GM21619 (cell line): Measurements from ENCODE around the gene POLL.

Experiments
- ATAC-seq: cut with Tn5 transposase; IDR thresholded peaks from one replicate; pipeline ENCODE4 v1.9.1; 2021; ENCODE audit not compliant: unreplicated experiment

Gene POLL

DNA sequence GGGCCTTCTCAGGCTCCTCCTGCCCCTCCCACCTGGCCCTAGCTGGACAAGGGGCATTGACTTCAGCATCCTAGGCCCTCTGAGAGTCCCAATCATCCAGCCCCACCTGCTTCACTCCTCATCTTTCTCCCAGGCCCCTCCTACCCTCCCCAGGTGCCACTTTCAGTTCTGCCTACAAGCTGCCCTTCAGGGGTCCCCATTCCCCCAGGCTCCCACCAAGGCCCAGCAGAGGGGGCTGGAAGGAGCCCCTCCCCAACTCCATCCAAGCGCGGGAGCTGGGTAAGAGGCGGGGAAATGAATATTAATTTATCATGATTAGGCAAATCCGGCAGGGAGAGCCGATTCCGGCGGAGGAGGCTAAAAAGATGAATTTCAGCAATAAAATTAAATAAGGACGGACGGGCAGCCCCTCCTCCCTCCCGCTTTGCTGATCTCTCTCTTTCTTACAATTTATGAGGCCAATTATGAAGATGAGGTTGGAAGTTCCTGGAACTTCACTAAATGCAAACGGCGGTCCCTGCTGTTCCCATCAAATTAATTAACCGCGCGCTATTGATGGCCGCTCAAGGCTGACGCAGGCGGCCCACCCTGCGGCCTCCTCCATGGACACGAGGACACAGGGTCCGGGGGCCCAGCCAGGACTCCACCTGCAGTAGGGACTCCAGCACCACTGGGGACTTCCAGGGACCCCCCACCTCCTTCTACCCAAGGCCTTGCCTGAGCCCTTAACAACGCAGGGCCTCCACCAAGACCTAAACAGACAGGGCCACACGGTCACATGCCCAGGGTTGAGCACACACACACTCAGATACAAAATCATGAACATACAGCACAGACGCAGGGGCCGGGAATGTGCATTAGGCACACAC lies 13.9 kb downstream of the POLL start:
- no peak for ATAC-seq

DNA sequence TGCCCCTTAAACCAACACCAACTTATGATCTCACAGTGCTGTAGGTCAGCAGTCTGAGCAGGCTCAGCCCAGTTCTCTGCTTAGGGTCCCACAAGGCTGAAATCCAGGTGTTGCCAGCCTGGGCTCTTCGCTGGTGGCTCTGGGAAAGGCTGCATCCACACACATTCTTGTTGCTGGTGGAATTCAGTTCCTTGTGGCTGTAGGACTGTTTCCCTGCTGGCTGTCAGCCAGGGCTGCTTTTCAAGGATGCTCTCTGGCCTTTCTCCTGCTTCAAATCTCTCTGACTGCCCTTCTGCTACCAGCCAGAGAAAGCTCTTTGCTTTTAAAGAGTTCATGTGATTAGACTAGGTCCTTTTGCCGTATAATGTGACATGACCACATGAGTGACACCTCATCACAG lies 15.3 kb downstream of the POLL start:
- ATAC-seq = no peak

DNA sequence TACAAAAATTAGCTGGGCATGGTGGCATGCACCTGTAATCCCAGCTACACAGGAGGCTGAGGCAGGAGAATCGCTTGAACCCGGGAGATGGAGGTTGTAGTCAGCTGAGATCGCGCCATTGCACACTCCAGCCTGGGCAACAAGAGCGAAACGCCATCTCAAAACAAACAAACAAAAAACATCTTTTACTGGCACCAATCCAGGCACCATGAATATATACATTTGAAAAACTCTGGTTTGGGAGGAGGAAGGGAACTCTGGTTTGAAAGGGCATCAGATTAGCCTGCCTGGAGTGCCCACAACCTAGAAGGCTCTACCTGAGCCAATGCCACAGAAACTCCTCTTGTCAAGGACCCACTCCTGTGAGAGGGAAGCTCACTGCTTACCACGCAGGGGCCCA lies 15.9 kb downstream of the POLL start:
- no peak for ATAC-seq

DNA sequence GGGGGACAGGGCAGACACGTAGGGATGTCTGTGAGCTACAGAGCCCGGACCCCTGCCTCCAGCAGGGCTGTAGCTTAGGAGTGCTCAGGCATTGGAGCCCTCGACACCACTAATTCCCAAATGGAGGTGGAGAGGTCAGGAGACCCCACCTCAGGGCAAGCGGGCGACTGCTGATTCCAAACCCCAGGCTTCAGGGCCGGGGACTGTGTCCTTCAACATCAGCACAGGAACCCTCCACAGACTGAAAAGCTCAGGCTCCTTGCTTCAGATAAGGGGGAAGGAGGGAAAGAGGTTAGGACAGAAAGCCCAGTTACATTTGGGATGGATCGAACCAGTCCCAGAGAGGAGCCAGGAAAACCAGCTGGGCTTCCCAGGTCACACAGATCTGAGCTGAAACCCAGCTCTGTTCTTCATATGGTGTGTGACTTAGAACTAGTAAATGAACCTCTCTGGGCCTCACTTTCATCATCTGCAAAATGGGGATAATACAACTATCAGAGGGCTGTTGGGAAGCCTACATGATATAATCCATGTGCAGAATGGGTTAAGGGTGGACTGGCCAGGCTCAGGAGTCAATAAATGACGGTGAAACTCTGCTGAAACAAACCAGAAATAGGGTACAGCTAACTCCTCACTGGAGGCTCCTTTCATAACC lies 16.7 kb downstream of the POLL start:
- ATAC-seq = no peak

DNA sequence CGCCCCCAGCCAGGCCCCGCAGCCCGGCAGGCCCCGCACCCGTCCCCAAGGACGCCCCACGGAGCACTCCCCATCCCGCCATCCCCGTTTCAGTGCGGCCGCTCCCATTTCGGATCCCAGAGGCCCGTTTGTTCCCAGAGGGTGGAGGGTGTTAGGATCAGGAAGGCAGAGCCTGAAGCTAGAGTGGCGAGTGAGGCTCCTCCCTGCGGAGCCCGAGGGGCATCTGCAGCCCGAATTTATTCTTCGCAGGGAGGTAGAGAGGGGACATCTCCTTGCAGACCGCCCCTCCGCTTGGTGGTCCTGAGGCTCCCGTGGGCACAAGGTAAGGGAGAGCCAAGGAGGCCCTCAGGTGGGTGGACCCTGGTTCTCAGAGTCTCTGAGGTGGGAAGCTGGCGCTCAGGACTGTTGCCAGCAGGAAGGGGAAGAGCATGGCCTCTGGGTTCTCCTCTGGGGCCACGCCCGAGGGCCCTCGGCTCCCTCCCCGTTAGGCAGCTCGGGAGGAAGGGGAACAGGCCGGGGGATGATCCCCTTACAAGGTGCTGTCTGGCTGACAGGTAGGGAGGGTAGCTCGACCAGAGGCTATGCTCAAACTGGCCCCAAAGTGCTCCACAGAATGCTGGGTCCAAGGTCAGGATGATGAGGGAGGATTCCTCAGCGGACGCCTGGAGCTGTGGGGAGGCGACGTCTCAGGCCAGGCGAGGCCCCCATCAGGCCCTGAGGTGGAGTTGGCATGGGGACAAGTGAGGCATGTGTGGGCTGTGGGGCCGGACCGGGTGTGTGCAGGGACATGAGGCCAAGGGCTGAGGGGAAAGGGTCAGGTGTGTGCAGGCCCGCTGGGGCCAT lies 17.4 kb downstream of the POLL start:
- ATAC-seq = peak; percentile 8

DNA sequence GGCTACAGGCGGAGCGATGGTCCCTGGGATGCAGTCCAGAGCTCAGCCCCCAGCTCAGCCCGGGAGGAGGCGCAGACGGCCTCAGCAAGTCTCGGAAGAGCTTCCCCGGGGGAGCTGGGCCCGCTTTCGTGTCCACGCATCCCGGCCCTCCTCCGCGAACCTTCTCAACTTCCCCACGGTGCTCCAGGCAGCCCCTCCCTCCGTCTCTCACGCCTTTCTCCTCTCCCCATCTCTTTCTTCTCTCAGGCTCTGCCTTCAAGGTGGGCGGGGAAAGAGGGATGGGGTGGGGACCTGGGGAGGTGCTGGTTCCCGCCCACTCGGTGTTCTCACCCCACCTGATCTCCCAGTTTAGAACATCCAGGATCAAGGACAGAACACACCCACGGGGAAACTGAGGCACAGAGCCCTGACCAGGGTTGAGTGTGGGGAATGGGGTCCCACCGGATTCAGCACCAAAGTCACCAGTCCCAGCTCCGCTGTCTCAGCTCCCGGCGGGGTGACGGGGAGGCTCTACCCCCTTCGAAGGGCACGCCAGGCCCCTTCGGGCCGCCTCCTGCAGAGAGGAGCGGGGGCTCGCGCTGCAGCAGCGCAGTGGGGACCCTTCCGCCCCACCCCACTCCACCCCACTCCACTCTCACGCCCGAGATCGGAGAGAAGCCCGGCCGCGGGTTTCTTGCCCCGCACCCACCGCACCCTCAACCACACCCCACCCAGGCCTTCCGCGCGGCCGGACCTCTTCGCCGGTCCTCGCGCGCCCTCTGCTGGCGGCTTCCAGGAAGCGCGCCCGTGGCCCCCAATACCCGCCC lies 18.2 kb downstream of the POLL start:
- ATAC-seq = peak; percentile 59

DNA sequence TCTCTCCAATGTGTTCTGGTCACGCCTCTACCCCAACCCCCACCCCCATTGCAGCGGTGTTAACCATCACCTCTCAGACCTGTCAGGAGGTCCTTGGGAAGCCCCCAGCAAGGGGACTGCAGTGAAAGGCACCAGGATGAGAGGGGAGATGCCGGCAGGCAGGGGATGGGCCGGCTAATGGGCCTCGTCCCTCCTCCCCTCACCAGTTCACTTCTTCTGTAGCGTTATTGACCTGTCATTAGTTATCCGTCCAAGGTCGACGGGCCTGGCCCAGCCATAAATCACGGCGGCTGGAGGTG lies 18.8 kb downstream of the POLL start:
- ATAC-seq = no peak

DNA sequence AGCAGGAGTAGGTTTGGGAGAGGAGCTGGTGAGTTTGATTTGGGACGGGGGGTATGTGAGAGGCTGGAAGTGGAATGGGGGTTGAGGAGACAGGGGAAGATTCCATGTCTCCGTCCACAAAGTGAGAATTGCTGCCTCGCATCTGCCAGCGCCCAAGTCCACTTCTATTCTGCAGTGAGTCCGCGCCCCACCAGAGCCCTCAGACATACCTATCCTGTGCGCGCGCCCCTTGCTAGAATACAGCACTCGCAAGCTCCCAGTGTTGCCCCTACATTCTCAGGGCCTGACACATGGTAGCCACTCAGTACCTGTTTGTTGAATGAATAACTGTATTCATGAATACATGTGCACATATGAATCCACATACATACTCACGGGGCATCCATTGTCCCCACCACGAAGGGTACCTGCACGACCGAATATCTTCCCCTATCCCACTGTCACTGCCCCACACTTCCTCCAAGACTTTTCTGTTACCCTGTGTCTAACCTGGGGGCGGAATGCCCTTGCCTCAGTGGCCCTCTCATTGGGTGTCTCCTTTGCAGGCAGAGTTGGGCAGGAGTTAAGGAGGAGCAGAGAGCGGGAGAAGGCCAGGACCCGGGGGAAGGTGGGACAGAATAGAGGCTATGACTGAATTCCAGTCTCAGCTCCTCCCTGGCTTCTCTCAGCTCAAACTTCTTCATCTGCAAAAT lies 19.9 kb downstream of the POLL start:
- ATAC-seq = no peak

DNA sequence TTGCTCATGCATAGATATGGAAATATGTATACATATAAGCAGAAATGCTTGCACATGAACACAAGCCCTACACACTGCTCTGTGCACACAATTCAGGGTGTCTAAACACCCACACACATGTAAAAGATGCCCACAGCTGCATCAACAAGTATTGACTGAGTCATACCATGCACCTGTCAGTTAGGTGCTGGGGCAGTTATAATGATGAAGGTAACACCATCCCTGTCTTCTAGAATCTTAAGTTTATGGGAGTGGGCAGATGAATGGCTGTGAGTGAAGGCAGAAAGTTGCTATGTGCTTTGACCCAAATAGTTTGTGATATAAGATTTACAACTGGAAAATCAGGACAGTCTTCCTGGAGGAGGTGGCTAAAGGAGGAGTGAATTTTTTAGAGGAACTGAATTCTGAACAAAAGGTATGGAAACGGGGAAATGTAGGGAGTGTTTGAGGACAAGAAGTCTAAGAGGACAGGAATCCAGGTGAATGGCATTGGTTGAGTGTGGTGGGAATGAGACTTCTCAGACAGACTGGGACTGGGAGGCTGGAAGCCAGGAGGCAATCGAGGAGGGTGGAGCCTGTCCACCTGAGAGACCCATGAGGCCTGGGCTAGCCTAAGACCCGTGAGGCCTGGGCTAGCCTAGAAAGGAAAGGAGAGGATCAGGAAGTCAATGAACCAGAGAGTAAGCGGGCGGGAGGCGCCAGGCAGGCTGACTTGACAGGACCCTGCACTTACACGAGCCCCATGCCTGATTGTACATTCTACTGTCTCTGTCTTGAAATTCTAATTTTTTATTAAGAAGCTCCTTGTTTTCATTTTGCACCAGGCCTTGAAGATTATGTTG lies 20.7 kb downstream of the POLL start:
- no peak for ATAC-seq

DNA sequence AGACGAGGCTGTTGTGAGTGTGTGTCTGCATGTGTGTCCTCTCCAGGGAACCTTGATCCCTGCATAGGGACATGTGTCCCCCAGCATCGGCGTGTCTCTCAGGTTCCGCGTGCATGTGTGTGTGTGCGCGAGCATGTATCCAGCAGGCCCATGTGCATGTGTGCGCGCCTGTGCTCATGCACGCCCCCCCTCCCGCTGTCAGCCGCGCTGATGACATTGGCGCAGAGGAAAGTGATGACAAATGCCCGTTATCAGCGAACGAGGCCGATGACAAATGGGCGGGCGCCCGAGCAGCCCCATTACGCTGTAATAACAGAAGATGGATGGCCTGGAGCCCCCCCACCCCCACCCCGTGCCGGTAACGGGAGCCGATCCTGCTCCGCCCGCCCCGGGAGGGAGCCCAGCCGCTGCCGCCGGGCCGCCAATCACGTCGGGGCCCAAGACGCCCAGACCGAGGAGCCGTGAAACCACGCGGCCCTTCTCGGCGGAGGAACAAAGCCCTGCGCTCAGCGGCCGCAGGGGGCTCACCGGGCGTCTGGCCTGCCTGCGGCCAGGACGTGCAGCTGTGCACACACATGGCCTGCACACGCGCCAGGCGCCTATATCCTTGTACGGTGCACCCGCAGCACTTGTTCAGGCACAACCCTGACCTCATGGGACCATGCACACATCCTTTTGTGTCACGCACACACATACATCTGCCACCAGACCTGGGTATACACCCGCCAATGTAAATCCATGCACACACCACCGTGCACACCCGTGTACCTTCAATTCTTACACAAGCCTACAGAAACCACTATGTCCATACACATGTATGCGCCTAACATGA lies 21.5 kb downstream of the POLL start:
- no peak for ATAC-seq

DNA sequence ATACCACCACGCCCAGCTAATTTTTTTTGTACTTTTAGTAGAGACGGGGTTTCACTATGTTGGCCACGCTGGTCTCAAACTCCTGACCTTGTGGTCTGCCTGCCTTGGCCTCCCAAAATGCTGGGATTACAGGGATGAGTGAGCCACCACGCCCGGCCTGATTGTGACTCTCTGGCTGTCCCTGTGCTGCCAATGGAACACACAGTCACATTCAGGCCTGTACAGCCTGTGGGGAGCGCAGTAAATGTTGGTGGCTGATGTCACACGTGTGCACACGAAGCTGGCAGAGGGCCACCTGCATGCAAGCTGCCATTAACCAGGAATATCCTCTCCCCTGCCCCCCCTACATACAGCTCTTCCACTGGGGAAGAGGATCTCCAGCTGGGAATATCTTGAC lies 22.1 kb downstream of the POLL start:
- no peak for ATAC-seq

DNA sequence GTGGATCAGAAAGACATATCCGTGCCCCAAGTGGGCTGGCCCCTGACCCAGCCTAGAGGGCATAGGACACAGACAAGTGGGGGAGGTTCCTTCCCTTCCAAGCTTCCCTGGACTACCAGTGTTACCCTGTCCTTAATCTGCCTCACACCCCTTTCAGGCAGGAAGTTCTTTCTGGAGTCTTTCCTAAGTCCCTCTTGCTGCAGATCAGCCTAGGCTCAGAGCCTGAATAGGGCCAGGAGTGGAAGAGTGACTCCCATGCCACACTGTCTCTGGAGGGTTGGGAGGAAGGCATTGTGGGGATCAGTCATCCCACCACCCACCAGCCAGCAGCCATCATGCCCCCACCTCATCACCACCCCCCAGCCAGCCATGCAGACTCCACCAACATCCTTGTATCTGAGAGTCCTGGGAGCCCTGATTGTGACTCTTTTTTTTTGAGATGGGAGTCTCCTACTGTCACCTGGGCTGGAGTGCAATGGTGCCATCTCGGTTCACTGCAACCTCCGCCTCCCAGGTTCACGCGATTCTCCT lies 22.6 kb downstream of the POLL start:
- no peak for ATAC-seq

DNA sequence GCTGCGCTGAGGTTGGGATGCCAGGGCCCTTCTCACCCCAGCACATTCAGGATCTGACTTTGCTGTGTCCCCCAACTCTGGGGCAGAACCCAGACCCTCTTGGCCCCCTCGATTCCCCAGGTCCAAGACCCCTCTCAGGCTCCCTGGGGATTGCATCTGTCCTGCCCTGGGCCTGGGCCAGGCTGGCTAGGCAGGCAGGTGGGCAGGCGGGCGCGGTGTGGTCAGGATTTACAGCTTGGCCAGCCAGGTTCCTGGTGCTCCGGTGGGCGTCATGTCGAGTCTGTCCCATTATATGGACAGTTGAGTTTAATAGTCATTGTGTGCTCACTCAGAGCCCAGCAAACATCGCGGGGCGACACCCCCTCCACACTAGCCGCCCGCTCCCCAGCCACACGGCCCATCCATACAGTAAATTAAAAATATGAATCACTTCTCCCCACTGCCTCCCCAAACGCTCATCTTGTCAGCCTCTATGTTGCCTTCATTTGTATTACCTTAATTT lies 23.5 kb downstream of the POLL start:
- no peak for ATAC-seq

DNA sequence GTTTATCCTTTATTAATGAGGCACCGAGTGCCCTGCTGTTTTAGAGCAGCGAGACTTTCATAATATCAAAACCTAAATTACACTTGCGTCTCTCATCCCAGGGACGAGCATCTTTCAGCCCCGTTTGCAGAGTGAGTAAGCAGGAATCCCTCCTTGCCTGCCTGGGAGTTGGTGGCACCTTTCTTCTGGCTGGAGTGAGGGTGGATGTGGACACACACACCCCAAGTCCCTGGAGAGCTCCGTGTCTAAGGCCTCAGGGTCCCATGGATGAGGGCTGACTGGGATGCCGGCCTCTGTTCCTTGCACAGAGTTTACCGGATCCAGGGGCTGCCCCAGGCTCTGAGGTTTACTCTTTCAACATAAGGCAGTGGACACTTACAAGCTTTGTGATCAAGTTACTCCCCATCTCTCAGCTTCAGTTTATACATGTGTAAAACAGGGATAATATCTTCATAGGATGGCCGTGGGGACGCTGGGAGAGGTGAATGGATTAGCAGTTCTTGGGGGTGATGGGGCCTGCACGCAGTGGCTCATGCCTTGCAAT lies 24.5 kb downstream of the POLL start:
- no peak for ATAC-seq

DNA sequence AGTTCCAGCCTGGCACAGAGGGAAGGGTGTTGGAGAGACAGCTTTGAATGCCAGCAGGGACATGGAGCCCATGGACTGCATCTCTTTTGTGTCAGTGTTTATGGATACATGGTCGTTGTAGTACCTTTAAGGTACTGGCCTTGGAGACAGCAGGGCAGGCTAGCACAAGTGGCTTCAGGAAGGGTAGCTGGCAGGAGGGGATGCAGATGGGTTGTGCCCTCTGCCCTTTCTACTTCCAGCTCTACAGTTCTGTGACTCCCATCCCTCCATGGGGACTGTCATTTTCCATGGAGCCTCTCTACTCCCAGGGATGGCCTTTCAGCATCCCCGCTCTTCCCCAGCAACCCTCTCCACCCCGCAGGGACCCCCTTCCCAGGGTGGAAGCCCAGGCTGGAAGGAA lies 25.1 kb downstream of the POLL start:
- no peak for ATAC-seq

DNA sequence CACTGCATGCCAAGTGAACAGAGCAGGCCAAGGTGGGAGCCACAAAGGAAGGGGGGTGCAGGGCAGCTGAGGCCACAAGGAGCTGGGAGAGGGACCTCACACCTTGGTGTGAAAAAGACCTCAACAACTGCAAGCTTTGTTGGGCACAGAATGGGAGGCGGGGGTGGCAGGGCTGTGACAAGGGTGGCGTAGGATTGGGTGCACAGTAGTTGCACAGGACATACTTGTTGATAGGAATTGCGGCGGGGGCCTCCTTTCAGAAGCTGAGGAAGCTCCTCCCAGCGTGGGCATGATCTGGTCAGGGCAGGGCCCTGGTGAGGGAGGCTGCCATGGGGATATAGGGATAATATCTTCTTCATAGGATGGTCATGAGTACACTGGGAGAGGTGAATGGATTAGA lies 25.8 kb downstream of the POLL start:
- ATAC-seq = no peak

DNA sequence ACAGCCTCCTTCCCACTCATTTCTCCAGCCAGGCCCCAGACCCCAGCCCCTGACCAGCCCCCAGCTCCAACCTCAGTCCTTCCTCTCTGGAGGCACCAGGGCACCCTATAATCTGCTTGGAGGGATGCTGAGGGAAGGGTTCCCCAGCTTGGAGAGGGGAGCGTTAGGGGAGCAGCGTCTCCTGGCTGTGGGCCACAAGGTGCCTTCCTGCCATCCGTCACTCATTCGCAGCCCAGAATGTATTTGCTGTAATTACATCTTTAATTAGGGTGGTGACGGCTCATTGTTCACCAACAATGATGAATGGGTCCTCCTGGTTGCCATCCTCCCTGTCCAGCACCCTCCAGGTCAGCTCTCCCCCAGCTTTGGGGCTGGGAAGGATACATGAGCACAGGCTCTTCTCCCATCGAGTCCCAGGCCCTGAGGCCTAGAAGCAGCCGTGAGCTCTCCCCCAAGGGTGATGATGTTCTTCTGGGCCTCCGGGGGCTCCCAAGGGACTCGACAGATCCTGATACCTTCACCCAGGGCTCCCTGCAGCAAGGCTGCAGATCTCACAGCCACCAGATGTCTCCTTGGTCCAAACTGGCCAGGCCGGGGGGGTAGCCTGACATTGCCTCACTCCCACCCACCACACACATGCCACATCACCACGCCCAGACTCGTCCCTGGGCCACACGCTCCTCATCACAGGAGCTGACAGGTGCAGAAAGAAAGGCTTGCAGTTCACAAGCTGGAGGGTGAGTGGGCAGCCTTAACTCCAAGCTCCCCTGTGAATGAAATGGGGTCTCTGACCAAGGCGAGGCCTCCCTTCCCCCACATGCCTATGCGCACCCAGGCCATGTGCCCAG lies 26.8 kb downstream of the POLL start:
- no peak for ATAC-seq
